Medulla oblongata (tissue), 1 donor: ENCODE measurements around the gene LILRB5.
"Not testable (repeated sequence)": the region's sequence is repeated elsewhere in the genome, so short reads cannot be mapped to it uniquely, and the experiment has no call there.

Experiments used
- DNase-seq: peaks from one replicate; pipeline ENCODE4 v3.0.0-alpha.2; 2015; ENCODE audit errors: extremely low spot score

The LILRB5 gene

GRCh38 chr19:54242646-54243045 lies 14.4 kb downstream of the LILRB5 start, which contains the start of gene LILRA6:
Gene LILRA6 (minus strand): TSS chr19:54242790.
- not testable (repeated sequence) for DNase-seq

GRCh38 chr19:54242234-54242633 lies 14.8 kb downstream of the LILRB5 start:
- not testable (repeated sequence) for DNase-seq

- DNase-seq: not testable (repeated sequence)
Observed at GRCh38 chr19:54240372-54241336, 16.4 kb downstream of the LILRB5 start.

GRCh38 chr19:54239491-54240371 lies 17.3 kb downstream of the LILRB5 start:
- DNase-seq: not testable (repeated sequence)

GRCh38 chr19:54233941-54234340 lies 23.1 kb downstream of the LILRB5 start:
- no peak for DNase-seq

GRCh38 chr19:54231077-54231931 lies 25.8 kb downstream of the LILRB5 start:
- peak; percentile 95 for DNase-seq

- no peak for DNase-seq
Observed at GRCh38 chr19:54230031-54230430, 27.0 kb downstream of the LILRB5 start.

- no peak for DNase-seq
Observed at GRCh38 chr19:54229146-54229545, 27.9 kb downstream of the LILRB5 start.

GRCh38 chr19:54224619-54225018 lies 32.5 kb downstream of the LILRB5 start:
- DNase-seq: not testable (repeated sequence)

GRCh38 chr19:54223937-54224281 lies 33.2 kb downstream of the LILRB5 start:
- DNase-seq: not testable (repeated sequence)

- not testable (repeated sequence) for DNase-seq
Observed at GRCh38 chr19:54223277-54223936, 33.7 kb downstream of the LILRB5 start.

GRCh38 chr19:54222474-54223276 lies 34.4 kb downstream of the LILRB5 start, which contains the start of gene LILRB3:
Gene LILRB3 (minus strand): TSS chr19:54223007. CDS start chr19:54222976, 31 bp downstream.
- not testable (repeated sequence) for DNase-seq

GRCh38 chr19:54221947-54222346 lies 35.1 kb downstream of the LILRB5 start:
- DNase-seq: not testable (repeated sequence)

GRCh38 chr19:54219702-54220101 lies 37.4 kb downstream of the LILRB5 start:
- not testable (repeated sequence) for DNase-seq

- DNase-seq: no peak
Observed at GRCh38 chr19:54218960-54219661, 38.0 kb downstream of the LILRB5 start.

- DNase-seq: no peak
Observed at GRCh38 chr19:54218259-54218658, 38.8 kb downstream of the LILRB5 start.

GRCh38 chr19:54217517-54218247 lies 39.4 kb downstream of the LILRB5 start:
- DNase-seq: not testable (repeated sequence)

GRCh38 chr19:54216869-54217268 lies 40.2 kb downstream of the LILRB5 start:
- no peak for DNase-seq
